Glutamatergic neuron (in vitro differentiated cells): ENCODE measurements around the gene PPP1R1A. TPM values are rescaled to one million over a fixed set of nuclear protein-coding genes. Genes with fewer than 3 reads are reported as not detected.

ENCODE experiments used
- DNase-seq: peaks from one replicate; pipeline ENCODE4 v3.0.0; 2022
- H3K27ac Mint-ChIP-seq: one replicate; pipeline ENCODE4 v1.8.0; 2020; ENCODE audit warnings: mild to moderate bottlenecking, mixed read lengths, inconsistent platforms; ENCODE audit not compliant: unreplicated experiment
- H3K27me3 Mint-ChIP-seq: one replicate; pipeline ENCODE4 v1.8.0; 2020; ENCODE audit warnings: mild to moderate bottlenecking, moderate library complexity, mixed read lengths, inconsistent platforms; ENCODE audit not compliant: unreplicated experiment
- H3K36me3 Mint-ChIP-seq: one replicate; pipeline ENCODE4 v1.8.0; 2020; ENCODE audit warnings: mild to moderate bottlenecking, mixed read lengths, inconsistent platforms; ENCODE audit not compliant: unreplicated experiment
- H3K4me1 Mint-ChIP-seq: one replicate; pipeline ENCODE4 v1.8.0; 2020; ENCODE audit warnings: mild to moderate bottlenecking, low read depth, mixed read lengths, inconsistent platforms; ENCODE audit not compliant: unreplicated experiment
- H3K4me3 Mint-ChIP-seq: one replicate; pipeline ENCODE4 v1.8.0; 2020; ENCODE audit warnings: mild to moderate bottlenecking, mixed read lengths, inconsistent platforms; ENCODE audit not compliant: unreplicated experiment
- H3K9me3 Mint-ChIP-seq: one replicate; pipeline ENCODE4 v1.8.0; 2020; ENCODE audit warnings: mild to moderate bottlenecking, moderate library complexity, mixed read lengths, inconsistent platforms; ENCODE audit not compliant: unreplicated experiment
- total RNA-seq: library from RNA; stranded (reverse); fragmentation: NEBNext Ultra II Directional; extraction: Animal tissue kit (Norgen Biotek cat#: 25700); gene quantifications from one replicate; pipeline ENCODE4 v1.2.1, GENCODE V29; 2021; ENCODE audit not compliant: unreplicated experiment
- TF ChIP-seq, protein P1 (sequence below): fragments of 200-600 bp; sonication (generic); IDR thresholded peaks from one replicate; pipeline ENCODE4 v1.5.0; 2021; ENCODE audit not compliant: partially characterized antibody, unreplicated experiment

Gene PPP1R1A
- total RNA-seq, 1 donor from 2014 or later = 47.6 TPM

DNA sequence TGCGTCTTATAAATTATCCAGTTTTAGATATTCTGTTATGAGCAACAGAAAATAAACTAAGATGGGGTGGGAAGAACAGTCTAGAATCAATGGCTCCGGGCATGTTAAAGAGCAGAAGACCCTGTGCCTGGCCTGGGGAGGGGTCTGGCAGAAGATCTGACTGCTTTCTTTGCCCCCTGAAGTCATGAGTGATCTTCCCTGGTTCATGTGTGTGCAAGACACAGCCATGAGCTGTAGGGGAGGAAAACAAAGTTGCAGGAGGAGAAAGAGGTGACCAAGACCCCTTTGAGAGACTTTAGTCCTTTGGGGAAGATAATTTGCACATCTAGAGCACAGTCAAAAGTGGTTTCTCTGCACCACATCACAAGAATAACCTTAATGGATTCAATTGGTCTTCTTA, 41.5 kb upstream of the PPP1R1A start:
- TF ChIP-seq, protein P1, sequence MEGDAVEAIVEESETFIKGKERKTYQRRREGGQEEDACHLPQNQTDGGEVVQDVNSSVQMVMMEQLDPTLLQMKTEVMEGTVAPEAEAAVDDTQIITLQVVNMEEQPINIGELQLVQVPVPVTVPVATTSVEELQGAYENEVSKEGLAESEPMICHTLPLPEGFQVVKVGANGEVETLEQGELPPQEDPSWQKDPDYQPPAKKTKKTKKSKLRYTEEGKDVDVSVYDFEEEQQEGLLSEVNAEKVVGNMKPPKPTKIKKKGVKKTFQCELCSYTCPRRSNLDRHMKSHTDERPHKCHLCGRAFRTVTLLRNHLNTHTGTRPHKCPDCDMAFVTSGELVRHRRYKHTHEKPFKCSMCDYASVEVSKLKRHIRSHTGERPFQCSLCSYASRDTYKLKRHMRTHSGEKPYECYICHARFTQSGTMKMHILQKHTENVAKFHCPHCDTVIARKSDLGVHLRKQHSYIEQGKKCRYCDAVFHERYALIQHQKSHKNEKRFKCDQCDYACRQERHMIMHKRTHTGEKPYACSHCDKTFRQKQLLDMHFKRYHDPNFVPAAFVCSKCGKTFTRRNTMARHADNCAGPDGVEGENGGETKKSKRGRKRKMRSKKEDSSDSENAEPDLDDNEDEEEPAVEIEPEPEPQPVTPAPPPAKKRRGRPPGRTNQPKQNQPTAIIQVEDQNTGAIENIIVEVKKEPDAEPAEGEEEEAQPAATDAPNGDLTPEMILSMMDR = no peak
- H3K9me3 Mint-ChIP-seq = peaks cover 13% of the 10 kb centered on the region
- no peak for DNase-seq
- peaks cover 3% of the 10 kb centered on the region for H3K27me3 Mint-ChIP-seq
- H3K36me3 Mint-ChIP-seq = peaks cover 18% of the 10 kb centered on the region
- no peak overlapping the region for H3K27ac Mint-ChIP-seq
- H3K4me1 Mint-ChIP-seq = no peaks in the 10 kb centered on the region
- no peak overlapping the region for H3K4me3 Mint-ChIP-seq

GRCh38 chr12:54628186-54628846, 39.9 kb upstream of the PPP1R1A start:
- no peak for DNase-seq
- TF ChIP-seq, protein P1 = no peak
- Mint-ChIP-seq H3K36me3 (peaks cover 18% of the 10 kb centered on the region), H3K4me1 (no peaks in the 10 kb centered on the region), H3K27ac (no peak overlapping the region), H3K9me3 (peaks cover 12% of the 10 kb centered on the region), H3K4me3 (no peak overlapping the region), H3K27me3 (peaks cover 3% of the 10 kb centered on the region)

- peaks cover 18% of the 10 kb centered on the region for H3K36me3 Mint-ChIP-seq
- no peaks in the 10 kb centered on the region for H3K4me1 Mint-ChIP-seq
- no peak overlapping the region for H3K27ac Mint-ChIP-seq
- H3K9me3 Mint-ChIP-seq = peaks cover 10% of the 10 kb centered on the region
- H3K4me3 Mint-ChIP-seq = no peak overlapping the region
- peaks cover 3% of the 10 kb centered on the region for H3K27me3 Mint-ChIP-seq
- DNase-seq = no peak
- TF ChIP-seq, protein P1 = no peak
Measured at GRCh38 chr12:54627304-54627703, 38.8 kb upstream of the PPP1R1A start.

DNA sequence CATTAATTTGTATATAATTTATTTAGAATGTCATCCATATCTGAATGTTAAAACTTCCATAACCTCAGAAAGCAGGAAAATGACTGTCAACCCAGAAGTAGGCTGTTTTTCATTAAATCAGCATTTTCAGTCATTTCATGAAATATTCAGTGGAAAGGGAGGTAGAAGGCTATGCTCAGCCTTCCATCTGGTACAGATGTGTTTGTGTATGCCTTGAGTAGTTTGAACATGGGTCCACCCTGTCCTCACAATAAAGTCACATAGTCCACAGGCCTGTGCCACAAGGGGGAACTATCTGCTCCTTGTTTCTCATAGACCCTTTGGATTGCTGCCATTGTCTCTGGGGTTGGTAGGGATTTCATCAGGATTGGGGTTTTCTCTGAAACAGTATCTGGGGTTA, 37.1 kb upstream of the PPP1R1A start:
- Mint-ChIP-seq H3K27me3 (peaks cover 4% of the 10 kb centered on the region), H3K36me3 (peaks cover 18% of the 10 kb centered on the region), H3K27ac (no peak overlapping the region), H3K4me3 (no peak overlapping the region), H3K9me3 (peaks cover 10% of the 10 kb centered on the region), H3K4me1 (no peaks in the 10 kb centered on the region)
- no peak for DNase-seq
- TF ChIP-seq, protein P1 = no peak
